HepG2 (cell line): ENCODE results near the gene CCDC38. TPM values are rescaled to one million over a fixed set of nuclear protein-coding genes. Genes with fewer than 3 reads are reported as not detected.

Source experiments
- ATAC-seq: fragments of 200-7000 bp; cut with Tn5 transposase; 3 replicates; pipeline ENCODE4 v1.9.1; 2020; ENCODE audit warnings: mild to moderate bottlenecking, moderate library complexity
- BruUV-seq: library from RNA; stranded (reverse); fragments of 400-500 nt; replicated peaks from 2 replicates; lab custom pipeline; 2021; lab: Mats Ljungman, UMichigan
- CTCF ChIA-PET: fragments of 300-600 bp; formaldehyde crosslinking; extraction: SDS; loops from one replicate; lab custom pipeline; 2021; ENCODE audit warnings: low total read pairs, inconsistent platforms, low intra/inter-chr PET ratio; lab: Yijun Ruan, JAX
- POLR2A ChIA-PET: fragments of 350-600 bp; sonication (Branson Sonifier 250); formaldehyde crosslinking; loops from one replicate; lab custom pipeline; 2020; ENCODE audit warnings: antibody characterized with exemption, inconsistent platforms; lab: Yijun Ruan, JAX
- DNase-seq: peaks from one replicate; pipeline ENCODE4 v3.0.0-alpha.2; 2015; ENCODE audit warnings: low spot score
- FAIRE-seq: peaks from 3 replicates; lab custom pipeline; 2011; peaks lifted over from hg19 to GRCh38; lab: Jason Lieb, UNC
- H2AFZ ChIP-seq: one replicate; pipeline ENCODE4 v1.6.1; 2011; ENCODE audit warnings: low read length, inconsistent platforms
- H3K27ac ChIP-seq: fragments of 300-600 bp; 3 replicates; pipeline ENCODE4 v1.8.0; 2011; ENCODE audit warnings: mixed run types, mild to moderate bottlenecking, mixed read lengths, low read length, inconsistent platforms; ENCODE audit not compliant: insufficient read depth; ENCODE audit errors: extremely low read length
- H3K27me3 ChIP-seq, 2 experiments: fragments of 200-600 bp in 1 of 2; 2 replicates in 1 of 2; 3 replicates in 1 of 2; pipeline versions ENCODE4 v1.6.0 to v1.8.0; 2011; ENCODE audit warnings: low read length in 2 of 2, mild to moderate bottlenecking in 2 of 2, moderate library complexity in 2 of 2, inconsistent platforms in 1 of 2; ENCODE audit not compliant: insufficient read depth in 2 of 2, control insufficient read depth in 1 of 2
- H3K36me3 ChIP-seq, 2 experiments: fragments of 200-600 bp in 1 of 2; replicated peaks in 1 of 2; 2 replicates in 1 of 2; 3 replicates in 1 of 2; pipeline versions ENCODE4 v1.5.1 to v1.8.0; 2011; ENCODE audit warnings: low read length in 2 of 2, inconsistent platforms in 1 of 2; ENCODE audit not compliant: insufficient read depth in 2 of 2, control insufficient read depth in 1 of 2
- H3K4me1 ChIP-seq: 2 replicates; pipeline ENCODE4 v1.5.1; 2012; ENCODE audit warnings: low read length, inconsistent platforms; ENCODE audit not compliant: insufficient read depth
- H3K4me2 ChIP-seq: 2 replicates; pipeline ENCODE4 v1.6.0; 2011; ENCODE audit warnings: low read depth, low read length, inconsistent platforms
- H3K4me3 ChIP-seq, 3 experiments: fragments of 200-600 bp in 1 of 3; sonication (generic), shearing (Covaris generic) in 1 of 3; replicated peaks in 1 of 3; 2 replicates each; pipeline ENCODE4 v1.5.1; 2011 to 2016; ENCODE audit warnings: low read length in 3 of 3, inconsistent platforms in 2 of 3, low read depth in 2 of 3, mild to moderate bottlenecking in 2 of 3, control low read depth in 1 of 3, mixed read lengths in 1 of 3; ENCODE audit not compliant: insufficient read depth in 1 of 3
- H3K79me2 ChIP-seq: one replicate; pipeline ENCODE4 v1.6.1; 2011; ENCODE audit warnings: low read length, inconsistent platforms; ENCODE audit not compliant: insufficient read depth
- H3K9ac ChIP-seq: 2 replicates; pipeline ENCODE4 v1.6.0; 2011; ENCODE audit warnings: mild to moderate bottlenecking, low read depth, low read length, inconsistent platforms; ENCODE audit not compliant: insufficient read depth
- H3K9me3 ChIP-seq: 2 replicates; pipeline ENCODE4 v1.5.1; 2012; ENCODE audit warnings: mild to moderate bottlenecking, low read length
- H4K20me1 ChIP-seq: 2 replicates; pipeline ENCODE4 v1.6.0; 2011; ENCODE audit warnings: inconsistent platforms, mild to moderate bottlenecking, low read length, moderate library complexity; ENCODE audit not compliant: insufficient read depth
- MLXIP ChIP-seq: sonication (generic); formaldehyde crosslinking; IDR thresholded peaks from 2 replicates; pipeline ENCODE4 v1.9.0; 2021; ENCODE audit warnings: missing genetic modification reagents, borderline replicate concordance
- SALL1 ChIP-seq: sonication (generic); formaldehyde crosslinking; IDR thresholded peaks from 2 replicates; pipeline ENCODE4 v1.8.0; 2022; ENCODE audit warnings: mild to moderate bottlenecking, missing genetic modification reagents
- TEF ChIP-seq: sonication (generic); formaldehyde crosslinking; IDR thresholded peaks from 2 replicates; pipeline ENCODE4 v1.5.0; 2020; ENCODE audit warnings: missing genetic modification reagents
- ZNF709 ChIP-seq: sonication (generic); formaldehyde crosslinking; IDR thresholded peaks from 2 replicates; pipeline ENCODE4 v1.5.0; 2020; ENCODE audit warnings: mild to moderate bottlenecking, missing genetic modification reagents
- ZSCAN20 ChIP-seq: sonication (generic); formaldehyde crosslinking; IDR thresholded peaks from 2 replicates; pipeline ENCODE4 v1.4.0; 2020; ENCODE audit warnings: missing genetic modification reagents, mild to moderate bottlenecking, borderline replicate concordance
- WGBS: methylation state at CpG from one replicate; pipeline ENCODE4 v1.1.6; 2017; ENCODE audit warnings: low lambda C conversion rate; 5-methylcytosine and 5-hydroxymethylcytosine counted together
- in situ Hi-C: cut with HindIII; loops from 2 replicates; pipeline ENCODE4 v1.10.0; 2017; ENCODE audit warnings: low pct_unique_long_range_greater_than_20kb; ENCODE audit not compliant: extremely low pct_ligation_motif_present
- intact Hi-C: fragments of 100-400 bp; cut with micrococcal nuclease; formaldehyde crosslinking; loops from one replicate; pipeline ENCODE4 v1.10.0; 2022; ENCODE audit not compliant: unreplicated experiment
- polyA plus RNA-seq, 8 experiments: library from polyadenylated mRNA; depleted of rRNA in 3 of 8; stranded (reverse) in 7 of 8; unstranded in 1 of 8; fragments of >200 nt; fragmentation: Illumina TruSeq in 4 of 8; extraction: Trizol in 4 of 8; gene quantifications; 2 replicates each; pipeline versions ENCODE4 v1.2.1 to v1.2.3, GENCODE V29; 2011 to 2016; ENCODE audit warnings: low read depth in 4 of 8, missing spikeins in 1 of 8, mixed read lengths in 1 of 8; ENCODE audit not compliant: insufficient read depth in 1 of 8
- total RNA-seq, 5 experiments: library from RNA; depleted of rRNA; stranded (reverse); fragments of >200 nt; fragmentation: Illumina TruSeq; extraction: Trizol; gene quantifications; 2 replicates each; pipeline ENCODE4 v1.2.3, GENCODE V29; 2016; ENCODE audit warnings: low read depth in 1 of 5

The CCDC38 gene
- total and polyA plus RNA-seq, 2 of the 13 experiments (the other 11 are each of a cell fraction or from before 2014, with no cell fraction given): 0.24 to 0.32 TPM

- TF ChIP-seq SALL1 (CRISPR knock-in tag): peak; percentile 91
- 0 out of 2 replicates have a peak, but pooled peaks have one; percentile 65 for TF ChIP-seq MLXIP (CRISPR knock-in tag)
- TF ChIP-seq, all 625 proteins: peak for 263
Measured at GRCh38 chr12:95858451-95859343, 83.7 kb downstream of the CCDC38 start, which contains the start of gene SNRPF (continued).

DNA sequence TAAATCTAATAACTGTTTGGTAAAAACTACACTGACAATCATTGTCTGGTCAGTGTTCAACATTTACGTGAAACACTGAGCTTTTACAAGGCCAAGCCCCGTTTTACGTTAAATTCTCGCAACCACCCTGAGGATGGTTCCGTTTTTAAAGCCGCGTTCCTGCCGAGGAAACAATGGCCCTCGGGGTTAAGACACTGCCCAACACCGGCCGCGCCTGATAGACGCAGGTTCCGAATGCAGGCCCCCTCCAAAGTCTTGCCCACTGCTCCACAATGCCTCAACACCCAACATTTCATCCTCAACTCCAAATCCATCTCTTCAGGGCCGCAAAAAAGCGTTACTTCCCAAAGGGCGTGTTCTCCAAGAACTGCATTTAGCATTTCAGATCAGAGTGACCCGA is 84.6 kb downstream of the CCDC38 start:
- CTCF ChIA-PET: no interaction called here
- H3K4me1 ChIP-seq: peaks cover 55% of the 10 kb centered on the region
- no peak for FAIRE-seq

More for the DNA sequence above, 84.6 kb downstream of the CCDC38 start:
- Histone ChIP-seq H3K9ac (no peak overlapping the region), H3K4me3 (no peak overlapping the region; a peak in 1 of 6 replicates), H3K36me3 (peaks cover 2 to 15% of the 10 kb centered on the region in 2 experiments), H3K79me2 (peaks cover 39% of the 10 kb centered on the region), H3K27me3 (no peaks in the 10 kb centered on the region; a peak in 2 of 5 replicates), H3K9me3 (no peaks in the 10 kb centered on the region), H3K4me2 (peak overlapping the region; percentile 90), H2AFZ (peak overlapping the region; percentile 77), H3K27ac (no peak overlapping the region), H4K20me1 (no peaks in the 10 kb centered on the region; the same call in none of the 2 replicates)
- WGBS: 92% methylated on average over 18 of the region's 18 CpGs
- in situ Hi-C loops: no loop called here
- DNase-seq (no peak), ATAC-seq (no peak)
- TF ChIP-seq TEF (CRISPR knock-in tag) (no peak), ZSCAN20 (no peak), ZNF709 (CRISPR knock-in tag) (0 out of 2 replicates have a peak, but pooled peaks have one; percentile 3)
- POLR2A ChIA-PET: no interaction called here
- BruUV-seq: no TSS peak
- intact Hi-C loops: loop anchor here (5.0 kb wide), 1 partner anchor 140 kb away; the partner anchor contains the start of gene HAL
